ENCODE measurements around the gene FHIT.

The FHIT gene

GRCh38 chr3:60803216-60804173 lies 447.8 kb downstream of the FHIT start:
- DNase-seq, result no peak

GRCh38 chr3:60801307-60801706 lies 449.9 kb downstream of the FHIT start:
- no peak for DNase-seq

- DNase-seq, result no peak
Measured at GRCh38 chr3:60798456-60798855, 452.8 kb downstream of the FHIT start.

GRCh38 chr3:60792249-60792852 lies 458.9 kb downstream of the FHIT start:
- no peak for DNase-seq

GRCh38 chr3:60788185-60788584 lies 463.1 kb downstream of the FHIT start:
- DNase-seq, result no peak

- no peak for DNase-seq
Measured at GRCh38 chr3:60781935-60782334, 469.3 kb downstream of the FHIT start.

GRCh38 chr3:60779637-60780036 lies 471.6 kb downstream of the FHIT start:
- no peak for DNase-seq

- DNase-seq, result no peak
Measured at GRCh38 chr3:60775985-60776384, 475.3 kb downstream of the FHIT start.

- DNase-seq, result no peak
Measured at GRCh38 chr3:60774617-60775016, 476.6 kb downstream of the FHIT start.

GRCh38 chr3:60772584-60772983 lies 478.7 kb downstream of the FHIT start:
- no peak for DNase-seq

GRCh38 chr3:60771766-60772165 lies 479.5 kb downstream of the FHIT start:
- no peak for DNase-seq

- DNase-seq, result no peak
Measured at GRCh38 chr3:60770532-60770931, 480.7 kb downstream of the FHIT start.

- no peak for DNase-seq
Measured at GRCh38 chr3:60767536-60767935, 483.7 kb downstream of the FHIT start.

- no peak for DNase-seq
Measured at GRCh38 chr3:60765776-60766175, 485.5 kb downstream of the FHIT start.

- no peak for DNase-seq
Measured at GRCh38 chr3:60764870-60765269, 486.4 kb downstream of the FHIT start.

GRCh38 chr3:60760145-60760544 lies 491.1 kb downstream of the FHIT start:
- no peak for DNase-seq

- no peak for DNase-seq
Measured at GRCh38 chr3:60759439-60759838, 491.8 kb downstream of the FHIT start.

- DNase-seq, result no peak
Measured at GRCh38 chr3:60758831-60759230, 492.4 kb downstream of the FHIT start.

GRCh38 chr3:60758171-60758570 lies 493.1 kb downstream of the FHIT start:
- DNase-seq, result no peak

- no peak for DNase-seq
Measured at GRCh38 chr3:60757724-60758123, 493.5 kb downstream of the FHIT start.

- DNase-seq, result no peak
Measured at GRCh38 chr3:60756241-60757030, 494.8 kb downstream of the FHIT start.

GRCh38 chr3:60755094-60755493 lies 496.2 kb downstream of the FHIT start:
- no peak for DNase-seq

GRCh38 chr3:60754617-60755016 lies 496.6 kb downstream of the FHIT start:
- DNase-seq, result no peak

- DNase-seq, result no peak
Measured at GRCh38 chr3:60752809-60753208, 498.4 kb downstream of the FHIT start.

All from activated CD4-positive, alpha-beta T cell treated with anti-CD3 and anti-CD28 coated beads, Interleukin-2, amount 50 U/mL, for 1 hour (primary cell).